GM12891 (cell line): ENCODE measurements around the gene NPHP1.
"Not testable (repeated sequence)": the region's sequence is repeated elsewhere in the genome, so short reads cannot be mapped to it uniquely, and the experiment has no call there.

Experiments used
- PAX5 ChIP-seq: IDR thresholded peaks from 2 replicates; pipeline ENCODE4 v1.6.1; 2011; ENCODE audit warnings: low read length, moderate library complexity, mild to moderate bottlenecking; ENCODE audit not compliant: insufficient read depth, severe bottlenecking
- POLR2A ChIP-seq: IDR thresholded peaks from 2 replicates; pipeline ENCODE4 v1.6.1; 2011; ENCODE audit warnings: low read depth, low read length, control low read depth
- SPI1 ChIP-seq: IDR thresholded peaks from 2 replicates; pipeline ENCODE4 v1.6.1; 2011; ENCODE audit warnings: low read depth, low read length, control low read depth

DNA sequence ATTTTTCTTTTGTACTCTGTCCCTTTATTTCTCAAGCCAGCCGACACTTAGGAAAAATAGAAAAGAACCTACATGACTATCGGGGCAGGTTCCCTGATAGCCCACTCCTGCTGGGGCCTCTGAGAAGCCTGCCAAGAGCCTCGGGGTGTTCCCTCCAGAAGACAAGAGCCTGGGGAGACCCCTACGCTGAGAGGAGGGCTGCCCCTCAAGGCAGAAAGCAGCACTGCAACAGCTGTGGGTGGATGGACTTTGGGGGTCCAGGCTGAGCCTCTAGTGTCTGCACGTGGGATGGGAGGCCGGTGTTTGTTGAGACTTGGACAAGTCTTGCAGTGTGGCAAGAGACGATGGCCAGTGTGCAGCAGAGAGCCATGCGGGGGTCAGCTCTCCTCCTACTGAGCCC, 121.7 kb downstream of the NPHP1 start:
- TF ChIP-seq POLR2A, SPI1, PAX5: not testable (repeated sequence)
